ENCODE results near the gene THOC5.

THOC5 gene

DNA sequence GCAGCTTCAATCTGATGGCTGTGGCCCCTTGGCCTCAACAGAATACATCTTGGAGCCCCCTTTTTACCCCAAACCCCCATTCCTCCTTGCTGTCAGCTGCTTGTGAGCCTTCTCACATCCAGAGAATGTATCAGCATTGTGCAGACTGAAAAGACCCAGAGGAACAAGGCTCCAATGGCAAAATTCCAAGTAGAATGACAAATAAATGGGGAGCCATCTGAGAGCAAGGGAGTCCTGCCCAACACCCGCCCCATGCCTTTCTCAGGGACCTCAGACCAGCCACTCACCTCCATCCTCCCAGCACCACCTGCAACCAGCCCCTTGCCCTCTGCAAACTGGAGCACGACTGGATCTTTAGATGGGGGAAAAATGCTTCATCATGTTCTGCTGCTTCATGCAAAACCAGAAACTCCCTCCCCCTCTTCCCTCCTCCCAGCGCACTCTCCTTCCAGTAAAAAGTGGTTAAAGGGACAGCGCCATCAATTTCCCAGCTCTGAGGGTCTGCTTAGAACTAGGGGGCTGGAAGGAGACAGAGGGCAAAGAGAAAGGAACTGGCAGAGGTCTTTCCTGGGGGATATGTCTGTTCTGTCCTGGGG, 75.7 kb downstream of the THOC5 start:
- no peak for DNase-seq (ENCODE audit: low read depth, low spot score)

GRCh38 chr22:29476116-29476515, 77.4 kb downstream of the THOC5 start:
- no peak for DNase-seq (ENCODE audit: low read depth, low spot score)

- DNase-seq (ENCODE audit: low read depth, low spot score), result no peak
Observed at GRCh38 chr22:29475550-29475949, 78.0 kb downstream of the THOC5 start.

- DNase-seq (ENCODE audit: low read depth, low spot score), result no peak
Observed at GRCh38 chr22:29473001-29473400, 80.6 kb downstream of the THOC5 start.

- DNase-seq (ENCODE audit: low read depth, low spot score), result no peak
Observed at GRCh38 chr22:29470159-29470855, 83.2 kb downstream of the THOC5 start.

GRCh38 chr22:29469755-29470154, 83.8 kb downstream of the THOC5 start:
- no peak for DNase-seq (ENCODE audit: low read depth, low spot score)

DNA sequence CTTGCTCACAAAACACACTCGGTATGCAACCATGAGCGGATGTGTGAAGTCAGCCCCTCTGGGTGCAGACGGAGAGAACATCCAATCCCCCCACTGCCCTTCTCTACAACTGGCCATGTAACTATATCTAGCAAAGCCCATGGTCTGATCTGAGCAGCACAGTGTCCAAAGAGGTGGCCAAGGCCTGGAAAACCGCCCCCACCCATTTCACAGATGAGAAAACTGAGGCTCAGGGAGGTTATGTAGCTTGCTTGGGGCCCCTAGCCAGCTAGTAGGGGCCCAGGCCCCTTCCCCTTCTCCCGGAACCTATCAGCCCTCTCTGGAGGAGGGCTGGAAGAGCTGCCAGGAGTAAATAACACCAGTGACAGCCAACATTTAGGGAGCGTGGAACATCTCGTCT, 89.0 kb downstream of the THOC5 start:
- DNase-seq (ENCODE audit: low read depth, low spot score), result no peak

DNA sequence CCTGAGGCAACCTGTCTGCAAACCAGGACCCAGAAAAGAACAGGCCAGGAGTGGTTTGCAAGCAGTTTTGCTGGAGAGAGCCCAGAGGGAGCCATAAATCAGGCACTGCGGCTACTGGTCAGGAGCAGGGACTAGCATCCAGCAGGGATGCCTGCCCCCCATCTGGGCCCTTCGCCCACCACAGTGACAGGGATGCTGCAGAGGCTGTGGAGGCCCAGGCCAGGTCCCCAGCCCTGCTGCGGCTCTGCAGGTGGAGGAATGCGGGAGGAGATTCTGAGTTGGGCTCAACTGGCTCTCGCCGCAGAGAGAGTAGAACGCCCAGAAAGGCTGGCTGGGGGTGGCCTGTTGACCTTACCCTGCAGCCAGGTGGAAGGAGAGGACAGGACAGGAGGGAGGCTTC, 89.9 kb downstream of the THOC5 start:
- no peak for DNase-seq (ENCODE audit: low read depth, low spot score)

DNA sequence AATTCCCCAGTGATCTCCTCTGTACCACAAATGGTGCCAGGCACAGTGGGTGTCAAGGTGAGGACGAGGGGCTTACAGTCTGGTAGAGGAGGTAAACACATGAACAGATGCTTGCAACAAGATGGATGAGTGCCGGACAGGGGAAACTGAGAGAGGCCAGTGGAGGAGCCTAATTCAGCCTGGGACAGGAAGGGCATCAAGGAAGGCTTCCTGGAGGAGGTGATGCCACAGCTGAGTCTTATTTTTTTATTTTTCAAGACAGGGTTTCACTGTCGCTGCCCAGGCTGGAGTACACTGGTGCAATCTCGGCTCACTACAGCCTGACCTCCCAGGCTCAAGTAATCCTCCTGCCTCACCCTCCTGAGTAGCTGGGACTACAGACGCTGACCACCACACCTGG, 92.3 kb downstream of the THOC5 start:
- DNase-seq (ENCODE audit: low read depth, low spot score), result no peak

- DNase-seq (ENCODE audit: low read depth, low spot score), result no peak
Observed at GRCh38 chr22:29459773-29460172, 93.8 kb downstream of the THOC5 start.

GRCh38 chr22:29458551-29458950, 95.0 kb downstream of the THOC5 start:
- no peak for DNase-seq (ENCODE audit: low read depth, low spot score)

DNA sequence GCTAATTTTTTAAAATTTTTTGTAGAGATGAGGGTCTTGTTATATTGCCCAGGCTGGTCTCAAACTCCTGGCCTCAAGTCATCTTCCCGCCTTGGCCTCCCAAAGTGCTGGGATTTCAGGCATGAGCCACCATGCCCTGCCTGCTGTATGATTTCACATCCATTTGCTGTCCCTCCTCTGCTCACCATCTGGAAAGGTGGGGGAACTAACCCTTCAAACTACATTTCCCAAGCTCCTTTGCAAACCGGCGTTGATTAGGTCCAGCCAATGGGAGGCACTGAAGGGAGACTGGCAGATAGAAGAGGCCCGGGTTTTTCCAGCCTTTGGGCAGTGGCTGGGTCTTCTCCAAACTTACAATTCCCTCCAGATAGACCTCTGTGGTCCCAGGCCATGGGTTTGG, 95.8 kb downstream of the THOC5 start:
- DNase-seq (ENCODE audit: low read depth, low spot score), result no peak

DNA sequence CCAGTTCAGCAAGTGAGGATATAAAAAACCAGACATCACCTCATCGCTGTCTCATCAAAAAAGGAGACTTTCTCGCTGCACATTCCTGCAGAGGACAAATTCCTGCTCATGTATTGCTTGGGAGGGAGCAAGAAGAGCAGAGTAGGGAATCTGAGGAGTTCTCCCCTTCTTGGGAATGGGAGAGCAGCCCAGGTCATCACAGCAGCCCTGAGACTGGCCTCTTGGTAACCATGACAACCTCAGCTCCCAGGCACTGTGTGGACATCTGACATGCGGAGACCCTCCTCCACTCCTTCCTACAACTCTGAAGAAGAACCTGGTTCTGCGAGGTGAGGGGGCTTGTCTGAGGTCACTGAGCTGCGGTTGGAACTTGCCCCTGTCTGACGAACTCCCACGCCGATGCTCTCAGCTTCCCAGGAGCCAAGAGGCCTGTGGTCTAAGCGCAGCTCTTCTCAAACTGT, 97.3 kb downstream of the THOC5 start:
- no peak for DNase-seq (ENCODE audit: low read depth, low spot score)

All from smooth muscle cell of the brain vasculature (primary cell).